Fibroblast of the aortic adventitia (primary cell): ENCODE data around the gene PCDHA8. TPM values are rescaled to one million over a fixed set of nuclear protein-coding genes. Genes with fewer than 3 reads are reported as not detected.
A peak's percentile ranks its signal among the peaks of the same experiment; 100 is the strongest.
"Not testable (repeated sequence)": the region's sequence is repeated elsewhere in the genome, so short reads cannot be mapped to it uniquely, and the experiment has no call there.

Source experiments
- DNase-seq: peaks from one replicate; pipeline ENCODE4 v3.0.0-alpha.2; 2010; ENCODE audit warnings: low read depth
- H3K4me3 ChIP-seq: 2 replicates; pipeline ENCODE4 v1.5.1; 2011; ENCODE audit warnings: low read depth, mild to moderate bottlenecking, control low read depth, low read length, moderate library complexity
- CTCF ChIP-seq: IDR thresholded peaks from 2 replicates; pipeline ENCODE4 v1.5.1; 2011; ENCODE audit warnings: mild to moderate bottlenecking, low read length, control low read depth, inconsistent platforms; ENCODE audit not compliant: insufficient read depth
- total RNA-seq: library from RNA; depleted of rRNA; stranded (reverse); fragments of >200 nt; gene quantifications from 2 replicates; pipeline ENCODE4 v1.2.3, GENCODE V29; 2012; ENCODE audit warnings: low replicate concordance

The PCDHA8 gene
- total RNA-seq, 1 donor: 0.09 TPM

GRCh38 chr5:140822281-140822629 lies 18.7 kb upstream of the PCDHA8 start:
- no peak overlapping the region for H3K4me3 ChIP-seq
- DNase-seq: no peak
- no peak for TF ChIP-seq CTCF

GRCh38 chr5:140822969-140823368 lies 18.0 kb upstream of the PCDHA8 start:
- H3K4me3 ChIP-seq: not testable (repeated sequence)

GRCh38 chr5:140823475-140823874 lies 17.5 kb upstream of the PCDHA8 start:
- no peak overlapping the region for H3K4me3 ChIP-seq
- DNase-seq: no peak
- TF ChIP-seq CTCF: no peak

More at GRCh38 chr5:140822969-140823368, 18.0 kb upstream of the PCDHA8 start:
- not testable (repeated sequence) for DNase-seq

GRCh38 chr5:140827704-140828361 lies 13.2 kb upstream of the PCDHA8 start, which contains the start of gene PCDHA6:
Gene PCDHA6 (plus strand): TSS chr5:140827960. CDS start chr5:140828092, 132 bp downstream.
- no peak for DNase-seq
- no peak for TF ChIP-seq CTCF
- H3K4me3 ChIP-seq: no peak within 1 kb of the TSS

- no peak overlapping the region for H3K4me3 ChIP-seq
Observed at GRCh38 chr5:140828362-140828737, 12.6 kb upstream of the PCDHA8 start.

GRCh38 chr5:140829511-140830501 lies 11.2 kb upstream of the PCDHA8 start:
- not testable (repeated sequence) for H3K4me3 ChIP-seq, DNase-seq

More at GRCh38 chr5:140828362-140828737, 12.6 kb upstream of the PCDHA8 start:
- TF ChIP-seq CTCF: no peak
- DNase-seq: no peak

GRCh38 chr5:140833993-140834392 lies 7.0 kb upstream of the PCDHA8 start, which contains the start of gene PCDHA7:
Gene PCDHA7 (plus strand): TSS chr5:140834269. CDS start chr5:140834384, 115 bp downstream.
- TF ChIP-seq CTCF: no peak
- DNase-seq: peak; percentile 22
- H3K4me3 ChIP-seq: peak within 1 kb of the TSS; percentile 22

GRCh38 chr5:140834439-140835008 lies 6.5 kb upstream of the PCDHA8 start:
- H3K4me3 ChIP-seq: peak overlapping the region; percentile 22
- not testable (repeated sequence) for DNase-seq
